BLaER1 treated with 17β-estradiol and CSF1 and Interleukin-3, amounts not matched to agents 10 nM and 100 nM (cell line): ENCODE results near the gene APMAP.
"Not testable (repeated sequence)": the region's sequence is repeated elsewhere in the genome, so short reads cannot be mapped to it uniquely, and the experiment has no call there.

ENCODE experiments used
- H3K27ac ChIP-seq, 11 experiments: shearing (Covaris generic); formaldehyde crosslinking; 2 replicates each; pipeline ENCODE4 v1.8.1; 2022
- H3K27me3 ChIP-seq, 11 experiments: shearing (Covaris generic); formaldehyde crosslinking; 2 replicates each; pipeline ENCODE4 v1.8.1; 2022
- H3K36me3 ChIP-seq, 11 experiments: shearing (Covaris generic); formaldehyde crosslinking; 2 replicates each; pipeline ENCODE4 v1.8.1; 2022
- H3K4me1 ChIP-seq, 10 experiments: shearing (Covaris generic); formaldehyde crosslinking; 2 replicates each; pipeline ENCODE4 v1.8.1; 2022
- H3K4me2 ChIP-seq, 11 experiments: shearing (Covaris generic); formaldehyde crosslinking; 2 replicates each; pipeline ENCODE4 v1.8.1; 2022
- H3K4me3 ChIP-seq, 10 experiments: shearing (Covaris generic); formaldehyde crosslinking; 2 replicates each; pipeline ENCODE4 v1.8.1; 2022
- H3K9ac ChIP-seq, 11 experiments: shearing (Covaris generic); formaldehyde crosslinking; 2 replicates each; pipeline ENCODE4 v1.8.1; 2022
- H3K9me3 ChIP-seq, 11 experiments: shearing (Covaris generic); formaldehyde crosslinking; replicated peaks in 1 of 11; 2 replicates each; pipeline ENCODE4 v1.8.1; 2022
- H4K20me1 ChIP-seq, 11 experiments: shearing (Covaris generic); formaldehyde crosslinking; 2 replicates each; pipeline ENCODE4 v1.8.1; 2022
- Cebpa-rat ChIP-seq, 11 experiments: shearing (Covaris generic); IDR thresholded peaks; 2 replicates each; pipeline ENCODE4 v1.8.1; 2022

The APMAP gene

DNA sequence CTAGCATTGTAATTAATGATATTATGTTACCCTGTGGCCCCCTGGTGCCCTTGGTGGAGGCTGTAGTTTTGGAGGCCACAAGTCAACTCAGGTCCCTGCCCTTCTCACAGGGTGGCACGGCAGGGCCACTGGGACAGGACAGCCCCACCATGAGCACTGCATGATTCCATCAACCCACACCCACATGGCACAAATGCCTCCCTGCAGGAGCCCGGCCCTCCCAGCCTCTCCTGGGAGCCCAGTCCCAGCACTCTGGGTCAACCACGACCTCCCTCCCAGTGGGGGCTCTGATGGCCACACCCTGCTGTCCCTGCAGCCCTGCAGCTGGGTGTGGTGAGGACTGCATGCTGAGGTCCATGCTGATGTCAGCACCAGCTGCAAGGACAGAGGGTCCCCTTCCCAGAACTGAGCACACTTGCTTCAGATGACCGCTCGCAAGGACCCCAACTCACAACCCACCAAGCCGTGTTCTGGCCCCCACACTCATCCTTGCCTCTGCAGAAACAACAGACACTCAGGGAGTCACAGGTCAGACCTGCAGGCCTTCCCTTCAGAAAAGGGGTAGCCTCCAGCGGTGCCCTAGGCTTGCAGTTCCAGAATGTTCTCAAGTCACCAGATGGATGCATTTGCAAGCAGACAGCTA is 59.2 kb downstream of the APMAP start:
- Histone ChIP-seq H3K36me3 (no peaks in the 10 kb centered on the region), H3K4me1 (peaks cover 49 to 63% (median 52%) of the 10 kb centered on the region in 10 experiments), H3K27ac (peak overlapping the region in 9 of 11 experiments; percentile 9 to 88 (median 79); a peak in 10 of 22 replicates), H3K4me3 (peak overlapping the region in 4 of 10 experiments; percentile 14 to 26 (median 22); a peak in 3 of 20 replicates), H3K9ac (no peak overlapping the region), H3K4me2 (peak overlapping the region; percentile 37 to 88 (median 76)), H3K27me3 (no peaks in the 10 kb centered on the region), H3K9me3 (peaks cover 5 to 48% (median 36%) of the 10 kb centered on the region in 11 experiments; a peak in 19 of 22 replicates), H4K20me1 (no peaks in the 10 kb centered on the region)
- no peak for TF ChIP-seq Cebpa-rat (IDR thresholded peaks at IDR 0.05)

DNA sequence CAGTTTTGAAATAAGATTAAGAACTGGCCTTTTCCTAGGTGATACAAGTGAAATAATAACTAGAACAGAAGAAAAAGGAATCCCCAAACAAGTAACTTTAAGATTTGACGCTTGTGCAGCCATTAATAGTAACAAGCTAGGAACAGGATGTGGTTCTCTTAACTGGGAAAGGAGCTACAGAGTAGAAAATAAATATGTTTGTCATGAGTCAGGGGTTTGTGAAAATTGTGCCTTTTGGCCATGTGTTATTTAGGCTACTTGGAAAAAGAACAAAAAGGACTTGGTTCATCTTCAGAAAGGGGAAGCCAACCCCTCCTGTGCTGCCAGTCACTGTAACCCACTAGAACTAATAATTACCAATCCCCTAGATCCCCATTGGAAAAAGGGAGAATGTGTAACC is 60.7 kb downstream of the APMAP start:
- H3K27ac ChIP-seq, result peak overlapping the region; percentile 65 to 88 (median 79); a peak in 21 of 22 replicates
- peaks cover 5 to 47% (median 33%) of the 10 kb centered on the region in 11 experiments; a peak in 19 of 22 replicates for H3K9me3 ChIP-seq
- peak overlapping the region in 1 of 10 experiments; percentile 1; a peak in 2 of 20 replicates for H3K4me3 ChIP-seq
- peaks cover 49 to 64% (median 52%) of the 10 kb centered on the region in 10 experiments for H3K4me1 ChIP-seq
- not testable (repeated sequence) for H4K20me1 ChIP-seq, H3K36me3 ChIP-seq, H3K27me3 ChIP-seq
- H3K9ac ChIP-seq, result peak overlapping the region; percentile 23 to 71 (median 62); a peak in 21 of 22 replicates
- peak overlapping the region; percentile 67 to 88 (median 76) for H3K4me2 ChIP-seq

DNA sequence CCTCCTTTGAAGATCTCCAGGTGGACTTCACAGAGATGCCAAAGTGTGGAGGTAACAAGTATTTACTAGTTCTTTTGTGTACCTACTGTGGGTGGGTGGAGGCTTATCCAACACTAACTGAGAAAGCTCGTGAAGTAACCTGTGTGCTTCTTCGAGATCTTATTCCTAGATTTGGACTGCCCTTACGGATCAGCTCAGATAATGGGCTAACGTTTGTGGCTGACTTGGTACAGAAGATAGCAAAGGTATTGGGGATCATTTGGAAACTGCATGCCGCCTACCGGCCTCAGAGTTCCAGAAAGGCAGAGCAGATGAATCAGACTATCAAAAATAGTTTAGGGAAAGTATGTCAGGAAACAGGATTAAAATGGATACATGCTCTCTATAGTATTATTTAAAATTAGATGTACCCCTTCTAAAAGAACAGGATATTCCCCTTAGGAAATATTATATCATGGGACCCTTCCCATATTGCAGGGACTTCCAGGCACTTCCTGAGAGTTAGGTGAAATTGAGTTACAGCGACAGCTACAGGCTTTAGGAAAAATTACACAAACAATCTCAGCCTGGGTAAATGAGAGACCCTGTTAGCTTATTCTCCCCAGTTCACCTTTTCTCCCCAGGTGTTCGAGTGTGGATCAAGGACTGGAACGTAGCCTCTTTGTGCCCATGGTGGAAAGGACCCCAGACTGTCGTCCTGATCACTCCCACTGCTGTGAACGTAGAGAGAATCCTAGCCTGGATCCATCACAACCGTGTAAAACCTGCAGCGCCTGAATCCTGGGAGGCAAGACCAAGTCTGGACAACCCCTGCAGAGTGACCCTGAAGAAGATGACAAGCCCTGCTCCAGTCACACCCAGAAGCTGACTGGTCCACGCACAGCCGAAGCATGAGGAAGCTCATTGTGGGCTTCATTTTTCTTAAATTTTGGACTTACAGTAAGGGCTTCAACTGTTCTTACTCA is 61.5 kb downstream of the APMAP start:
- Histone ChIP-seq H3K9me3 (peaks cover 2 to 38% (median 25%) of the 10 kb centered on the region in 11 experiments; a peak in 19 of 22 replicates), H3K9ac (peak overlapping the region; percentile 23 to 71 (median 51); a peak in 19 of 22 replicates), H3K4me2 (peak overlapping the region; percentile 67 to 88 (median 76)), H3K27ac (peak overlapping the region; percentile 65 to 88 (median 79); a peak in 21 of 22 replicates), H3K4me1 (peaks cover 46 to 57% (median 52%) of the 10 kb centered on the region in 10 experiments)
- not testable (repeated sequence) for H3K36me3 ChIP-seq, H3K4me3 ChIP-seq, H3K27me3 ChIP-seq, H4K20me1 ChIP-seq

DNA sequence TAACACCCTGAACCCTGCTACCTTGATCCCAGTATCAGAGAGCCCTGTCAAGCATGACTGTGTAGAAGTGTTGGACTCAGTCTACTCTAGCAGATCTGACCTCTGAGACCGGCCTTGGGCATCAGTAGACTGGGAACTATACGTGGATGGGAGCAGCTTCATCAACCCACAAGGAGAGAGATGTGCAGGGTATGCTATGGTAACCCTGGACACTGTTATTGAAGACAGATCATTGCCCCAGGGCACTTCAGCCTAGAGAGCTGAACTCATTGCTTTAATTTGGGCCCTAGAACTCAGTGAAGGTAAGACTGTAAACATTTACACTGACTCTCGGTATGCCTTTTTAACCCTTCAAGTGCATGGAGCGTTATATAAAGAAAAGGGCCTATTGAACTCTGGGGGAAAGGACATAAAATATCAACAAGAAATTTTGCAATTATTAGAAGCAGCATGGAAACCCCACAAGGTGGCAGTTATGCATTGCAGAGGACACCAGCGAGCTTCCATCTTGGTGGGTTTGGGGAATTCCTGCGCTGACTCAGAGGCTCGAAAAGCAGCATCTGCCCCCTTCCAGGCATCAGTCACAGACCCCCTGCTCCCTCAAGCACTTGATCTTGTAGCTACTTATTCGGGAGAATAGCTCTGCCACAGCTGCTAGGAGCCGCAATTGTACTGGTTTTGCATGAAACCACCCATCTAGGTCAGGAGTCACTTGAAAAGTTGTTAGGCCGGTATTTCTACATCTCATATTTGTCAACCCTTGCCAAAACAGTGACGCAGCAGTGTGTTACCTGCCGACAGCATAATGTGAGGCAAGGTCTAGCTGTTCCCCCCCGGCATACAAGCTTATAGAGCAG is 62.5 kb downstream of the APMAP start:
- H4K20me1 ChIP-seq, H3K36me3 ChIP-seq, H3K27me3 ChIP-seq, H3K4me3 ChIP-seq: not testable (repeated sequence)
- peaks cover 0 to 29% (median 18%) of the 10 kb centered on the region in 11 experiments; a peak in 15 of 22 replicates for H3K9me3 ChIP-seq
- H3K4me2 ChIP-seq, result peak overlapping the region; percentile 49 to 88 (median 74); a peak in 19 of 22 replicates
- H3K4me1 ChIP-seq, result peaks cover 42 to 57% (median 48%) of the 10 kb centered on the region in 10 experiments
- peak overlapping the region in 7 of 11 experiments; percentile 32 to 88 (median 80); a peak in 8 of 22 replicates for H3K27ac ChIP-seq
- H3K9ac ChIP-seq, result peak overlapping the region in 1 of 11 experiments; percentile 43; a peak in 2 of 22 replicates

DNA sequence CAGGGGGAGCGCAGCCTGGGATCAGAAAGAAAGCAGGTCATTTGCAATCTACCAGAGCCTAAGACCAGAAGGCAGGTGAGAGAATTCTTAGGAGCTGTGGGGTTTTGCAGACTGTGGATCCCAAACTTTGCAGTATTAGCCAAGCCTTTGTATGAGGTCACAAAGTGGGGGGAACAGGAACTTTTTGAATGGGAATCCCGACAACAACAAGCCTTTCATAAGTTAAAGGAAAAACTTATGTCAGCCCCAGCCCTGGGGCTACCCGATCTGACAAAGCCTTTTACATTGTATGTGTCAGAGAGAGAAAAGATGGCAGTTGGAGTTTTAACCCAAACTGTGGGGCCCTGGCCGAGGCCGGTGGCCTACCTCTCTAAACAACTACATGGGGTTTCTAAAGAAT is 63.3 kb downstream of the APMAP start:
- H3K9me3 ChIP-seq, result peaks cover 0 to 20% (median 18%) of the 10 kb centered on the region in 11 experiments; a peak in 15 of 22 replicates
- peak overlapping the region in 1 of 11 experiments; percentile 18; a peak in 1 of 22 replicates for H3K4me2 ChIP-seq
- H3K36me3 ChIP-seq, H3K4me3 ChIP-seq, H3K27me3 ChIP-seq, H3K27ac ChIP-seq, H3K9ac ChIP-seq, H4K20me1 ChIP-seq: not testable (repeated sequence)
- peaks cover 40 to 54% (median 45%) of the 10 kb centered on the region in 10 experiments for H3K4me1 ChIP-seq

DNA sequence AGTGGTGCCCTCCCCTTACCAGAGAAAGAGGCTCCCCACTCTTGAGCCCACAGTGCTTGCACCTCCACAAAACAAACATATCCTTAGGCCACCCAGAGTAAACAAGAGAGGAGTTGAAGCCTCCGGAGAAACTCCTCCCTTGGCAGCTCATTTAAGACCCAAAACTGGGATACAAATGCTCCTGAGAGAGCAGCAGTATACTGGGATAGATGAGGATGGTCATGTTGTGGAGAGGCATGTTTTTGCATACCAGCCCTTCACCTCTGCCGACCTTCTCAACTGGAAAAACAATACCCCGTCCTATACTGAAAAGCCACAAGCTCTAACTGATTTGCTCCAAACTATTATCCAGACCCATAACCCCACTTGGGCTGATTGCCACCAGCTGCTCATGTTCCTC is 71.8 kb downstream of the APMAP start:
- not testable (repeated sequence) for H3K9me3 ChIP-seq, H3K27ac ChIP-seq, H3K36me3 ChIP-seq, H3K4me3 ChIP-seq, H3K27me3 ChIP-seq, H3K9ac ChIP-seq, H4K20me1 ChIP-seq
- Histone ChIP-seq H3K4me1 (peaks cover 5 to 40% (median 23%) of the 10 kb centered on the region in 10 experiments; a peak in 18 of 20 replicates), H3K4me2 (peak overlapping the region in 3 of 11 experiments; percentile 15 to 78 (median 25); a peak in 3 of 22 replicates)

DNA sequence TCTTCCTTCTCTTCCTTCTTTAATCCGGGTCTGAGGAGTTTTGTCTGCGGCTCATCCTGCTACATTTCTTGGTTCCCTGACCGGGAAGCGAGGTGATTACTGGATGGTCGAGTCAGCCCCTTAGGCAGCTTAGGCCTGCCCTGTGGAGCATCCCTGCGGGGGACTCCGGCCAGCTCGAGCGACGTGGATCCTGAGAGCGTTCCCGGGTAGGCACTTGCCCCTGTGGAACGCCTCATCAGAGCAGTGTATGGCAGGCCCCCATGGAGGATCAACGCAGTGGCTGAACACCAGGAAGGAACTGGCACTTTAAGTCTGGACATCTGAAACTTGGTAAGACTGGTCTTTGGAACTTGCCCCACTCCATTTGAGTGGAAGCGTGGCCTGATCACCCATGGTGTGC is 72.9 kb downstream of the APMAP start:
- peak overlapping the region in 6 of 11 experiments; percentile 34 to 81 (median 79); a peak in 9 of 22 replicates for H3K4me2 ChIP-seq
- not testable (repeated sequence) for H3K27ac ChIP-seq, H3K36me3 ChIP-seq, H3K9me3 ChIP-seq, H3K27me3 ChIP-seq, H3K4me3 ChIP-seq, H4K20me1 ChIP-seq, H3K9ac ChIP-seq
- H3K4me1 ChIP-seq, result peaks cover 5 to 40% (median 23%) of the 10 kb centered on the region in 10 experiments; a peak in 18 of 20 replicates
